ENCODE data around the gene EDAR. TPM values are rescaled to one million over a fixed set of nuclear protein-coding genes. Genes with fewer than 3 reads are reported as not detected.

The EDAR gene
- total RNA-seq, result not detected in 2 replicates

GRCh38 chr2:108988796-108989713 is at the start of gene EDAR:
TSS of gene EDAR (minus strand) at chr2:108989220. CDS start at chr2:108931014, 58,206 bp downstream.

Other genes with a start within 250 kb of the EDAR start
- 3.6 and 4.8 TPM in 2 replicates for gene CCDC138, start 202.4 kb downstream of the EDAR start, total RNA-seq
- 3.4 and 6.5 TPM in 2 replicates for gene SH3RF3, start 140.0 kb upstream of the EDAR start, total RNA-seq

Measured in smooth muscle cell of the umbilical artery (primary cell).